GM21786 (cell line): ENCODE measurements around the gene PIPOX.
"Not testable (repeated sequence)": the region's sequence is repeated elsewhere in the genome, so short reads cannot be mapped to it uniquely, and the experiment has no call there.

Experiments used
- ATAC-seq: cut with Tn5 transposase; IDR thresholded peaks from one replicate; pipeline ENCODE4 v1.9.1; 2021; ENCODE audit not compliant: unreplicated experiment

PIPOX gene

DNA sequence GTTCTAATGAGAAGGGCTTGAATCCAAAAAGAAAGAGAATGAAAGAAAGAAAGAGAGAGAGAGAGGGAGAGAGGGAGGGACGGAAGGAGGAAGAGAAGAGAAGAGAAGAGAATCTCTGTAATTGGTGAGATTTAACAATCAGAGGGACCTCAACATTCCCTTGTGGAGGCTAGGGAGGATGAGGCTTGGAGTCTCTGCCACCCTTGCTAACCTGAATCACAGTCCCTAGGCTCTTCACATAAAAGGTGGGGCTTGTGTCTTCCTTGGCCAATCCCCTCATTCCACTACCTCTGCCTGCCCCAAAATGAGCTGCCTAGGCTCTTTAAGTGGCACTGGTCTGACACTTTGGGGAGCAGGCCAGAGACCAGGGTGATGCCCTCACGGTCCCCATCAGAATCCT, 30.1 kb downstream of the PIPOX start:
- ATAC-seq, result no peak

GRCh38 chr17:29073520-29073919, 30.6 kb downstream of the PIPOX start:
- no peak for ATAC-seq

DNA sequence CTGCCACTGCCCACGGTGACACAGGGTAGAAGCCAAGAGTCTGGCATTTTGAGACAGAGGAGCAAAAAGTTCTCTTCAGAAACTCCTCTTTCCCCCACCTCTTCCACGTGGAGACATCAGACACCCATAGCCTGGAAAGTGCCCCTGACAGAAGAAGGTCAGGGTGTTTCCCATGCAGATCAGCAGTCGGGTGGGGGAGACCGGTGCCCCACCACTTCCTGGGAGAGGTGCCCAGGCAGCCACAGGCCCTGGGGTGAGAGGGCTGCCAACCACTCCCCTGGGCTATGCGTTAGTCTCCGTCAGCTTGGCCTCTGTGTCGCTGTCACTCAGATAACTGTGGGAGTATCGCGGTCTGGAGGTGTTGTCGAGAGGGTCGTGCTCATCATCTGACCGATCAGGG, 31.5 kb downstream of the PIPOX start:
- ATAC-seq, result no peak

DNA sequence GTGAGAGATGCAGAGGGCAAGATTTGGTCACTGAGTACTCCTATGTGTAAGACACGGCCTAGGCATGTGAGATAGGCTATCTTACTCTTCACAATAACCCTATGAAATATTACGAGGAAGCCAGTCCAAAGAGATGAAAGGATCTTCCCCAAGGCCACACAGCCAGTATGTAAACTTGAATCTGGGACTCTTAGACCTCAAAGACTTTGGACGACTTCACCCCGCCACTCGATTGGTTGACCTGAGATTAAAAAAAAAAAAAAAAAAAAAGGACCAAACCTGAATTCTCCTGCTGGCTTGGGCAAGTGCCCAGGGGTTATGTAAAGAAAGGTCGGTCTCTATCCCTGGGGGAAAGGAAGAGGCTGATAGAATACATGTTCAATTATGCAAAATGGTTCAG, 33.1 kb downstream of the PIPOX start:
- no peak for ATAC-seq

DNA sequence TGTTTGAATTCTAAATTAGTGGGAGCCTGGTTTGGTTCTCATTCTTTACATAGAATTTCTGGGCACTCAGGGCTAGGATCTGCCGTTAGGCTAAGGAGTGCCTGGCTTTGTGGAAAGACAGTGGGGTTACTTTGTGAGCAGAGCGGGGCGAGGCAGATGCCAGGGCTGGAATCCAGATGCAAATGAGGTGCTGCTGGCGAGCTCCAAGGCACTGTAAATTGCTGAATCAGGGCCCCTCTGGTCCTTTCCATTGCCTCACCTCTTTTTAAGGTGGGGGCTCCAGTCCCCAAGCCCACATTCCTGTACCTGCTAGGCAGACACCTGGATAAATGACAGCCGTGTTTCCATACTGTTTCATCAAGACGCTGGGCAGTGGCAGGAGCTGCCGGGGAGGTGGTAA, 33.8 kb downstream of the PIPOX start:
- ATAC-seq, result no peak

- ATAC-seq, result no peak
Measured at GRCh38 chr17:29077320-29077719, 34.4 kb downstream of the PIPOX start.

DNA sequence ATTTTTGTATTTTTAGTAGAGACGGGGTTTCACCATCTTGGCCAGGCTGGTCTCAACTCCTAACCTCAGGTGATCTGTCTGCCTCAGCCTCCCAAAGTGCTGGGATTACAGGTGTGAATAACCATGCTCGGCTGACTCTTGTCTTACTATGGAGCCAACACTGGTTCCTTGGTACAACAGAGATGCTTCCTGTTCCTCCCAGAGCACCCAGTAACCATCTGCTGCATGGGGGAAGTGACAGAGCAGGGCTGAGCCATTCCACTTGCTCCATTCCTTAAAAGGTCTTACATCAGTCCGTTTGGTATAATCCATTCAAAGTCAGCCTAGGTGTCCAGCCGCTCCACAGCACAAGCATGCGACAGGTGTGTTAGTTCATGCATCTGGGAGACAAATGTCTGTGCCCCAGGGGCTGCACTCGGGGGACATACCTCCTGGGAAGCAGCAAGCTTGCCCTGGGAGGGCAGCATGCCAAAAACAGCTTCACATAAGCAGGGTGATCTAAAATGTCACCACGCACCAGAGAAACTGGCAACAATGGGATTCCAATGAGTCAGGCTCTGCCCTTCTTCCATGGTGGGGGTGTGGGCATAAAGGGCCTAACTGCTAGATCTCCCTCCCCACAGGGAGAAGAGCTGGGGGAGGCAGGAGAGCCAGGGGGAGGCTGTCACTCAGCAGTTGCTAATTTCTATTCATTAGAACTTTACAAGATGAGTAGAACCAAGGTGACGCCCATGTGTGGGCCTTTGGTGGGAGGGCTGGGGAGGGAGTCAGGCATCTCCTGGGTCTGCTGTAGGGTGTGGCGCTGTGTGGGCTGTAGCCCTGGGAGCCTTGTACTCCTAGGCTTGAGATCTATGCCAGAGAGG, 35.5 kb downstream of the PIPOX start:
- ATAC-seq, result no peak

DNA sequence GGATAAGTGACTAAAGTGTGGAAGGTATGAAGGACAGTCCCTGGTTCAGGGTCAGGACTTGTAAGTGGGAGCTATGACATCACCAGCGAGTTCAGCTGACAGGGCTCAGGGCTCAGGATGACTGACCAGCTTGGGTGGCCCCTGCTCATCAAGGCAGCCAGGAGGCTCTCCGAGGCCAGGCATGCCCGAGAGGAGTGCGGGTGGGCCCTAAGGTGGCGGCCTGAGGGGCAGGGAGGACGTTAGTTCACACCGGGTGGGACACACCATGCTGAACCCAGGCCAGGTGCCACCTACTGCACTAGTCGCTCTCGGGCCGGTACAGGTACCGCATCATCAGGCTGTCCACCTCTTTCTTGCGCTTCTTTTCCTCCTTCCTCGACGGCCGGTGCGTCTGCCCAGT, 36.5 kb downstream of the PIPOX start:
- ATAC-seq, result no peak

GRCh38 chr17:29079887-29080286, 36.9 kb downstream of the PIPOX start:
- ATAC-seq, result no peak

DNA sequence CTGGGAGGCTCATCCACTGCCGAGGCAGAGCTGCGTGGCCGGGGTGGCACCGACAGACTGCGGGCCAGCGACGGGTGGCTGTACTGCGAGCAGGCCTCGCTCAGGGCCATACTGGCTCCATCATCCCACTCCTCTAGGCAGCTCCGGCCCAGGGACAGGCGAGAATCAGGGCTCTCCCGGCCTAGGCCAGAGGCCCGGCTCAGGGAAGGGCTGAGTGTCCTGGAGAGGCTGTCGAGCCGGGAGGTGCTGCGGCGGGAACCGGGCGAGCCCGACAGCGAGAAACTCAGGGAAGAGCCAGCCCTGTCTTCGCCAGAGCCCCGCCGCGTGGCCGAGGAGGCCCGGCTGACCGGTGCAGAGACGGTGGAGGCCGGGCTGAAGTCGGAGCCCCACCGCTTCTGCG, 37.4 kb downstream of the PIPOX start:
- ATAC-seq, result no peak

DNA sequence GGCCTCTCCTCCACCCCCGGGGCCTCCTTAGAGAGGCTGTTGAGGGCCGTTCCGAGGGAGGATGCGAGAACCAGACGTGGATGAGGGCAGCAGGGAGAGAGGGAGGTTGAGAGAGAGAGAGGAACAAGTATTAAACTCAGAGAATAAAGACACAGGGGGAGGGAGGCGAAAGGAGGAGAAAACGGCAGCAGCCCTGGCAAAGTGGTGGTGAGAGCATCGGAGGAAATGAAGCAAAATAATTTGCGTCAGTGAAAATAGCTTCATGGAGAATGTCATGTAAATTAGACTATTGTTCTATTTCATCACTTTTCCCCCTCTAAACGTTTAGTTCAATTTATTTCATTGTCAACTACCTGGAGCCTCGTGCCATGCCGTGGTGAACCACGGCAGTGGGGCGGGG, 38.0 kb downstream of the PIPOX start:
- ATAC-seq, result no peak

- ATAC-seq, result no peak
Measured at GRCh38 chr17:29084541-29085146, 41.7 kb downstream of the PIPOX start.

DNA sequence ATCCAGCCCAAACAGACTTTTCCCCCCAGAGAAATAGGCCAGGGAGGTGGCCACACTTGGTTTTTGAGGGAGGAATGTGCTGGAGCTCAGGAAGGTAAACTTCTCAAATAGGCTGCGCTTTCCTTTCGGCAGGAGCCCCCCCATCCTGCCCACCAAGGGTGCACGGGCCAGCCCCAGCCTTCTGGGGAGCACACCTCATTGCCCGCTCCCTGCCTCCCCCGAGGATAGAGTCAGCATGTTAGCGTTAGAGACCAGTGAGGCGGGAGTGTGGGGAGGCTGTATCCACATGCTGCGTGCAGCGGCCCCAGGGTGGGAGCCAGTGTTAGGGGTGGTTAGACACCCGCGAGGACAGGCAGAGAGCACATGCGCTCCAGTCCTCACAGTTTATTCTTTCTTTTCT, 42.3 kb downstream of the PIPOX start:
- ATAC-seq, result no peak

GRCh38 chr17:29086628-29087332, 43.8 kb downstream of the PIPOX start:
- no peak for ATAC-seq

GRCh38 chr17:29088782-29089181, 45.8 kb downstream of the PIPOX start:
- ATAC-seq, result not testable (repeated sequence)

- ATAC-seq, result no peak
Measured at GRCh38 chr17:29089601-29090044, 46.7 kb downstream of the PIPOX start.

GRCh38 chr17:29090108-29090507, 47.2 kb downstream of the PIPOX start:
- no peak for ATAC-seq

DNA sequence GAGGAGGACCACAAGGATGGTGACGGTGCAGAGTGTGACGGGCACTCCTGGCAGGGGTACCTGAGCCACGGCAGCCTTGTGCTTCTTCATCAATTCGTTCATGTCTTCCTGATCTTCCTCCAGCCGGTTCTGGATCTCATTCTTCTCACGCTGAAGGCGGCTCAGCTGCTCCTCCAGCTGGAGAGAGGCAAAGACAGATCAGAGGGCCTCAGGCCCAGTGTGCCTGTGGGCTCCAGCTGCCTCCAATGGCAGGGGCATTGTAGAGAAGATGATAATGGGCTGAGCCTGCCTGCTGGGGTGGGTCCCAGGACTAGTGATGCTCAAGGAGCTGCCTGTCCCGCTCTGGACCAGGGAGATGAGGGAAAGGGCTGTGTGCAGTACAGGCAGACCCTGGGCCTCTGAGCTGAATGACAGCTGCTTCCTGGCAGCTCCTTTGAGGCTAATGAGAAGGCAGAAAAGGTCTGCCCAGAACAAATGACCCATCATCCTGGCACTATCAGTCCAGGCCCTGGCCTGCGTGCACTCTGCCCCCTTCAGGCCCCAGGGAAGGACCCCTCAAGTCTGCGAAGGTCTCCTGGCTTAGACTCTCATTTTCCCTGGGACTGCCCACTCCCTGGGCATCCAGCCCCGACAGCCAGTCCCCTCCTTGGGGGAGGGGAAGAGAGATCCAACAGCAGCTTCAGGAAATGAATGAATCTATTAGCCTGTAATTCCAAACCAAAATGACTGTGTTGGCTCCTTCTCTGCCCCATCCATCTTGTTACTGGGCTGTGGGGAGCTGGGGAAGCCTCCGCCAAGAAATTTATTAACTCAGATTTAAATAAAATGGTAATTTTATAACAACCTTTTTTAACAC, 48.0 kb downstream of the PIPOX start:
- ATAC-seq, result no peak

GRCh38 chr17:29091606-29092289, 48.8 kb downstream of the PIPOX start:
- ATAC-seq, result no peak

DNA sequence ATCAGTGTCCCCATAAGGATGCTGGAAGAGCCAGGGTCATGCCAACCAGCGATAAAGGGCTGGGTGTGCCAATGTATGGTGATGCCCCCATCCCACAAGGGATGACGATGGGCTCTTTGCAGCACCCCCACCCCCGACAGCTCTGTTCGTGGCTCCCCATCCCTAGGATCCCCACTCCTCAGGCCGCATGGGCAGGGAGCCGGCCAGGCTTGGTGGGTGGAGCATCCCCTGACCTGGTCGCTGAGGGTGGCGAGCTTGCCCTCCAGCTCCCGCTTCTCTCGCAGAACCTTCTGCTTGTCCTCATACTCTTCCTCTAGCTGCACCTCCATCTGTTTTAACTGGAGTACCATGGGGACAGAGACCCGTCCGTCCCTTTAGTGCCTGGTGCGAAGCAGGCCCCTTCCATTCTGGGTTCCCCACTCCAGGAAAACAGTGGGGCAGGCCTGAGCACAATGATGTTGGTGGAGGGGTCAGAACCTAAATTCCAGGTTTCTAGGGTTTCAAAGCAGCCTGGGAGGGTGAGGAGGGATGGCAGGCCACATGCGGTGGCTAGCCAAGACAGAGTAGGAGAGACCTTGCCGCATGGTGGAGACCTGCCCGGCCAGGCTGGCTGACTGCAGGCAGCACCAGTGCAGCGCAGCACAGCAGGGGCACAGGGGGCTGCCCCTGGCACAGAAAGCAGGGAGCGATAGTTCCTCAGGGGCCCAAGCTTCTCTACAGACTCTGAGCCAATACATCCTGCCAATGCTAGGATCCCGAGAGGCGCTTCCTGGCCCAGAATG, 50.3 kb downstream of the PIPOX start:
- ATAC-seq, result no peak
